Upper lobe of right lung (tissue), 1 donor: ENCODE measurements around the gene STARD10. TPM values are rescaled to one million over a fixed set of nuclear protein-coding genes. Genes with fewer than 3 reads are reported as not detected.
A peak's percentile ranks its signal among the peaks of the same experiment; 100 is the strongest.

ENCODE experiments used
- ATAC-seq: fragments of 200-7000 bp; cut with Tn5 transposase; one replicate; pipeline ENCODE4 v1.9.1; 2020; ENCODE audit warnings: mild to moderate bottlenecking, moderate library complexity
- DNase-seq: peaks from one replicate; pipeline ENCODE4 v3.0.0-alpha.2; 2020
- H3K27ac ChIP-seq: fragments of 200-600 bp; one replicate; pipeline ENCODE4 v1.8.0; 2022
- H3K27me3 ChIP-seq: fragments of 200-600 bp; one replicate; pipeline ENCODE4 v1.8.0; 2022; ENCODE audit warnings: mild to moderate bottlenecking
- H3K36me3 ChIP-seq: fragments of 200-600 bp; one replicate; pipeline ENCODE4 v1.8.0; 2022
- H3K4me1 ChIP-seq: fragments of 200-600 bp; one replicate; pipeline ENCODE4 v1.8.0; 2022
- H3K4me3 ChIP-seq: fragments of 200-600 bp; one replicate; pipeline ENCODE4 v1.8.0; 2022; ENCODE audit warnings: mild to moderate bottlenecking
- H3K9me3 ChIP-seq: fragments of 200-600 bp; one replicate; pipeline ENCODE4 v1.8.0; 2022
- intact Hi-C: fragments of 100-400 bp; cut with DNase I; formaldehyde crosslinking; loops from one replicate; pipeline ENCODE4 v1.11.0; 2022
- total RNA-seq: library from RNA; stranded (reverse); fragmentation: NEBNext Ultra II Directional; extraction: Animal tissue kit (Norgen Biotek cat#: 25700); gene quantifications from one replicate; pipeline ENCODE4 v1.2.1, GENCODE V29; 2021
- TF ChIP-seq, protein P1 (sequence below): fragments of 200-600 bp; IDR thresholded peaks from one replicate; pipeline ENCODE4 v1.8.0; 2022; ENCODE audit warnings: antibody characterized with exemption
- donor health status: DM: no; HTN: yes; CAD: no; lungs with severe emphysema.

Gene STARD10
- total RNA-seq, 1 donor from 2014 or later = 116 TPM

DNA sequence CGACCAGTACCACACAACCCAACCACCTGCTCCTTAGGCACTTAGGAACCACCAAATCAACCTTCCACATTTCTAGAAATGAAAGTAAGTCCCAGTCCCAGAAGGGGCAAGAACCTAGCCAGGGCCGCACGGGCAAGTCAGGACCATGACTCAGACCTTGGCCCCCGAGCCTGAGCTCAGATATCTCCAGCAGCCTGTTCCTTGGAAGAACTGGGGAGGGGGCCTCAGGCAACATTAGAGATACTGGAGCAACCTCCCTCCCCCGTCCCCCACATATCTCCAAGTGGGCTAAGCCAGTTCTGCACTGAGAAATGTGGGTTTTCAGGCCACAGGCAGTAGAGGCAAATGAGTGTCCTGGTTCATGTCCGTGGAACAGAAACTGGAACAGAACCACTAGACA is 49.4 kb downstream of the STARD10 start:
- no peak for ATAC-seq
- no peak overlapping the region for H3K27ac ChIP-seq
- TF ChIP-seq, protein P1, sequence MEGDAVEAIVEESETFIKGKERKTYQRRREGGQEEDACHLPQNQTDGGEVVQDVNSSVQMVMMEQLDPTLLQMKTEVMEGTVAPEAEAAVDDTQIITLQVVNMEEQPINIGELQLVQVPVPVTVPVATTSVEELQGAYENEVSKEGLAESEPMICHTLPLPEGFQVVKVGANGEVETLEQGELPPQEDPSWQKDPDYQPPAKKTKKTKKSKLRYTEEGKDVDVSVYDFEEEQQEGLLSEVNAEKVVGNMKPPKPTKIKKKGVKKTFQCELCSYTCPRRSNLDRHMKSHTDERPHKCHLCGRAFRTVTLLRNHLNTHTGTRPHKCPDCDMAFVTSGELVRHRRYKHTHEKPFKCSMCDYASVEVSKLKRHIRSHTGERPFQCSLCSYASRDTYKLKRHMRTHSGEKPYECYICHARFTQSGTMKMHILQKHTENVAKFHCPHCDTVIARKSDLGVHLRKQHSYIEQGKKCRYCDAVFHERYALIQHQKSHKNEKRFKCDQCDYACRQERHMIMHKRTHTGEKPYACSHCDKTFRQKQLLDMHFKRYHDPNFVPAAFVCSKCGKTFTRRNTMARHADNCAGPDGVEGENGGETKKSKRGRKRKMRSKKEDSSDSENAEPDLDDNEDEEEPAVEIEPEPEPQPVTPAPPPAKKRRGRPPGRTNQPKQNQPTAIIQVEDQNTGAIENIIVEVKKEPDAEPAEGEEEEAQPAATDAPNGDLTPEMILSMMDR = no peak

DNA sequence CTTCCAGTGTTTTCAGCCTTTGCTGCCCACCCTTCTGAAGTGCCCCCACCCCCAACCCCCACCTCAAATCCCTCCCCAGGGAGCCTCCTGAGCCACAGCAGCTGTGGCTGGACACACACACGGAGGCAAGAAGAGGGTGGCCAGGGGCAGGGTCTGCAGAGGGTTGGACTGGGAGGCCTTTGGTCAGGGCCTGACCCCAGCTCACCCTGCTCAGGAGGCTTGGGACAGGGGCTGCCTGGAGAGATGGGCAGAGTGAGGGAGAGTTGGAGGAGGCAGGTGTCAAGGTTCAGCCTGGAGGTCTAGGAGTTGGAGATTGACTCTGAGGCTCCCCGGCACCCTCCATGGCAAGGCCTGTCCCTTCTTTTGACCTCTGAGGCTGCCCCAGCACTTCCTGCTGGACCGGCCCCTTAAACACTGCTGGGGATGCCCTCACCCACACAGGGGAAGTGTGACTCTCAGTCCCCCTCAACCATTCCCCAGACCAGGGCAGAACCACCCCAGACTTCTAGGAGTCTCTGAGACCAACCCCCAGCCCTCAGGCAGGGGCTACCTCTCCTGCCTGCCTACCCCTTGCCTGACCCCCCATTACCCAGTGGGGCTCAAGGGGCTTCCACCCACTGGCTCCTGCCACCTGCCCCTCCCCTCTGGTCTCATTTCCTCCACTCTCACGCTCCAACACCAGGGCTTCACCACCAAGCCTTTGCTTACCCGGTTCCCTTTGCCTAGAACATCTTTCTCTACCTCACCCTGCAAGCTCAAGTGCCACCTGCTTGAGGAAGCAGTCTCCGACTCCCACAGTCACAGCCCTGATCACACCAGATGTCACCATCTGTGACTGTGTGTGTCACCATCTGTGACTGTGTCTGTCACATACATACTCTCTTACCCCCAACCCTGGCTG is 50.3 kb downstream of the STARD10 start:
- H3K27ac ChIP-seq = peak overlapping the region; percentile 85
- no peak overlapping the region for H3K4me3 ChIP-seq
- intact Hi-C loops = no loop called here
- TF ChIP-seq, protein P1 = no peak
- peak; percentile 2 for ATAC-seq
- no peaks in the 10 kb centered on the region for H3K27me3 ChIP-seq
- DNase-seq = no peak
- no peaks in the 10 kb centered on the region for H3K9me3 ChIP-seq
- peaks cover 63% of the 10 kb centered on the region for H3K4me1 ChIP-seq
- peaks cover 5% of the 10 kb centered on the region for H3K36me3 ChIP-seq

More for the DNA sequence above, 49.4 kb downstream of the STARD10 start:
- Histone ChIP-seq H3K4me3 (no peak overlapping the region), H3K9me3 (no peaks in the 10 kb centered on the region), H3K27me3 (no peaks in the 10 kb centered on the region), H3K36me3 (peaks cover 9% of the 10 kb centered on the region), H3K4me1 (peaks cover 57% of the 10 kb centered on the region)
- intact Hi-C loops = no loop called here
- DNase-seq = no peak

- peak overlapping the region; percentile 85 for H3K27ac ChIP-seq
- TF ChIP-seq, protein P1 = no peak
- no peak overlapping the region for H3K4me3 ChIP-seq
- ATAC-seq (no peak), DNase-seq (no peak)
- H3K9me3 ChIP-seq = no peaks in the 10 kb centered on the region
- peaks cover under 1% of the 10 kb centered on the region for H3K36me3 ChIP-seq
- intact Hi-C loops = no loop called here
- peaks cover 63% of the 10 kb centered on the region for H3K4me1 ChIP-seq
- no peaks in the 10 kb centered on the region for H3K27me3 ChIP-seq
Measured at GRCh38 chr11:72742513-72743320, 51.1 kb downstream of the STARD10 start.

DNA sequence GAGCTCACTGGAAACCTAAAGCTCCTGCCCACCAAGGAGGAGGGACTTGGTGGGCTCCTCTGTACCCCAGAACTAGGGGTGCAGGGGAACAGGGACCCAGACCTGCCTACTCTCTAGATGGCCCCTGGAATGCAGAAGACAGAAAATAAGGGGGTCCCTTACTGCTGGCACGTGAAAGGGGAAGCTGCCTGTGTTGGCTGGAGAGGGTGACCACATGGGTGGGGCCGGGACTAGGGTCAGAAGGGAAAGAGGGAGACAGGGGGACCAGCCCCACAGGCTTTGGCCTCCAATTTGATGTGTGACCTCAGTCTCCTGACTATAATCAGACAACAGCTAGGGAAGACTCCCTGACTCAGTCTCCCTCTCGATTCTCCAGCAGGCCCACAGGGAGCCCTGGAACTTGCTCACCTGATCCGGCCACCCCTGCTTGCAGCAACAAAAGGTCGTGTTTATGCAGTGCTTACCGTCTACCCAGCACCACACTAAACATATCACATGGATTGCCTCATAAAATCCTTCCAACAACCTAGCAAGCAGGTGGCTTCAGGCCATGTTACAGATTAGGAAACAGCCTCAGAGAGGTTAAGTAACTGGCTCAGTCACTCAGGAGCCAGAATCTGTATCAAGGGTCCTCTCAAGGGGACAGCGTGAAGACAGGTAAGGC is 51.9 kb downstream of the STARD10 start:
- Histone ChIP-seq H3K4me1 (peaks cover 69% of the 10 kb centered on the region), H3K4me3 (no peak overlapping the region), H3K27ac (peak overlapping the region; percentile 85), H3K27me3 (no peaks in the 10 kb centered on the region), H3K9me3 (no peaks in the 10 kb centered on the region), H3K36me3 (no peaks in the 10 kb centered on the region)
- no peak for DNase-seq
- ATAC-seq = peak; percentile 18
- intact Hi-C loops = no loop called here
- TF ChIP-seq, protein P1 = no peak

DNA sequence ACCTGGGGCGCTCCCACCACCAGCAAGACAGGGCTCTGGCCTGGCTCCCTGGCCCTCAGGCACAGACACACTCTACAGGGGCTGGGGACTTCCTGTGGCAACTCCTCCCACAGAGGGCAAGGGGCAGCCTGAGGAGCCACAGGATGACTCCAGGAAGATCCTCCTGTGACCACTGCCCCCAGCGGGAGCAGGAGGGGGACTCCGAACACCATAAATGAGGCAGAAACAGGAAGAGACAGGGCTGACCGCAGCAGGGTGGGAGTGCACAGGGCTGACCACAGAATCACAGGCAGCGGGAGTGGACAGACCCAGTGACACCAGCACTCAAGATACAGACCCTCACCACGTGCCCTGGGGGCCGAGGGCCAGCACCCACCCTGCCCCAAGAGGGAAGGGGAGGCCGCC is 52.4 kb downstream of the STARD10 start:
- DNase-seq = peak; percentile 80
- Histone ChIP-seq H3K4me1 (peaks cover 71% of the 10 kb centered on the region), H3K9me3 (no peaks in the 10 kb centered on the region), H3K4me3 (no peak overlapping the region), H3K36me3 (no peaks in the 10 kb centered on the region), H3K27me3 (no peaks in the 10 kb centered on the region), H3K27ac (peak overlapping the region; percentile 85)
- TF ChIP-seq, protein P1 = no peak
- intact Hi-C loops = no loop called here
- ATAC-seq = peak; percentile 40
